Natural killer cell (primary cell): ENCODE data around the gene TIGAR. TPM values are rescaled to one million over a fixed set of nuclear protein-coding genes. Genes with fewer than 3 reads are reported as not detected.

ENCODE experiments used
- ATAC-seq, 3 donors: fragments of 150-1000 bp in 2 of 3; fragments of 200-7000 bp in 1 of 3; cut with Tn5 transposase; 1 replicate in 1 of 3; 2 replicates in 2 of 3; pipeline ENCODE4 v1.10.0; 2021; ENCODE audit warnings: mild to moderate bottlenecking in 2 of 3, moderate library complexity in 2 of 3
- DNase-seq, 2 donors: peaks; one replicate each; pipeline versions ENCODE4 v3.0.0 to v3.0.0-alpha.2; 2013 to 2021; ENCODE audit warnings: mixed read lengths in 1 of 2
- H3K27ac ChIP-seq: one replicate; pipeline ENCODE4 v1.5.1; 2013; ENCODE audit warnings: mild to moderate bottlenecking, low read length
- H3K27me3 ChIP-seq: one replicate; pipeline ENCODE4 v1.6.1; 2013; ENCODE audit warnings: low read length; ENCODE audit not compliant: control insufficient read depth, insufficient read depth
- H3K36me3 ChIP-seq: one replicate; pipeline ENCODE4 v1.6.1; 2013; ENCODE audit warnings: low read length; ENCODE audit not compliant: control insufficient read depth, insufficient read depth
- H3K4me1 ChIP-seq: one replicate; pipeline ENCODE4 v1.6.1; 2013; ENCODE audit warnings: low read length; ENCODE audit not compliant: control insufficient read depth, insufficient read depth
- H3K4me3 ChIP-seq: one replicate; pipeline ENCODE4 v1.5.1; 2013; ENCODE audit warnings: low read length
- H3K9me3 ChIP-seq: one replicate; pipeline ENCODE4 v1.6.1; 2013; ENCODE audit warnings: low read length; ENCODE audit not compliant: control insufficient read depth, insufficient read depth
- H3K27ac Mint-ChIP-seq, 2 donors: one replicate each; pipeline ENCODE4 v1.8.0; 2022; ENCODE audit warnings: mild to moderate bottlenecking in 2 of 2, mixed read lengths in 2 of 2, moderate library complexity in 1 of 2
- H3K27me3 Mint-ChIP-seq, 2 donors: one replicate each; pipeline ENCODE4 v1.8.0; 2022; ENCODE audit warnings: low read depth in 2 of 2, mixed read lengths in 2 of 2
- H3K36me3 Mint-ChIP-seq: one replicate; pipeline ENCODE4 v1.8.0; 2022; ENCODE audit warnings: mixed read lengths
- H3K4me1 Mint-ChIP-seq, 2 donors: one replicate each; pipeline ENCODE4 v1.8.0; 2022; ENCODE audit warnings: mixed read lengths in 2 of 2
- H3K4me3 Mint-ChIP-seq: one replicate; pipeline ENCODE4 v1.8.0; 2022; ENCODE audit warnings: mild to moderate bottlenecking, moderate library complexity, mixed read lengths
- H3K9me3 Mint-ChIP-seq, 2 donors: one replicate each; pipeline ENCODE4 v1.8.0; 2022; ENCODE audit warnings: mixed read lengths in 2 of 2
- CTCF ChIP-seq: fragments of 200-600 bp; IDR thresholded peaks from one replicate; pipeline ENCODE4 v1.8.0; 2022; ENCODE audit warnings: antibody characterized with exemption
- WGBS: methylation state at CpG from one replicate; pipeline ENCODE4 v1.1.7; 2013; ENCODE audit warnings: missing lambda C conversion rate; ENCODE audit not compliant: insufficient coverage; 5-methylcytosine and 5-hydroxymethylcytosine counted together
- intact Hi-C: fragments of 100-400 bp; cut with micrococcal nuclease; formaldehyde crosslinking; loops from one replicate; pipeline ENCODE4 v1.14.2; 2022
- total RNA-seq, 4 donors: library from RNA; stranded (reverse); fragments of 120-200 nt in 1 of 4; gene quantifications; one replicate each; pipeline versions ENCODE4 v1.2.3 to v1.2.4, GENCODE V29; 2013 to 2022

TIGAR gene
- total RNA-seq, 3 donors from 2014 or later (not counting 1 experiment from before 2014, with no cell fraction given), result 6.1 to 7.4 (median 7.3) TPM

DNA sequence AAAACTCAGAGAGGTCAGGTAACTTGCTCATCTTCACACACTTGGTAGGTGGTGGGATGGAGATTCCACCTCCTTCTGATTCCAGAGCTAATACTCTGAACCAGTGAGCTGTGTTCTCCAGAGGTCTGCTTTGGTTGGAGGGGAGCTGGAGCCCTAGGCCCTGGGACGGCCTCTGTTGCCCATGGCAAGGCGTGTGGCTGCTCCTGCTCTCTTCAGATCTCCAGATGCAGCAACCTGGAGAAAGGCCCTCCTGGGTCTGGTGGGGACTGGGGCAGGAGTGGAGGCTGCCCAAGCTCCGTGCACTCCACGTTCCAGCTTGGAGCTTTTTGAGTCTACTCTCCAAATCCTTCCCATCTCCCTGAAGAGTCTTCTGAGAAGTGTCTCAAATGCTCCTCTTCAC, 36.7 kb upstream of the TIGAR start:
- intact Hi-C loops, result no loop called here
- Histone ChIP-seq H3K4me3 (no peak overlapping the region), H3K27me3 (no peaks in the 10 kb centered on the region), H3K27ac (no peak overlapping the region), H3K36me3 (peaks cover 93% of the 10 kb centered on the region), H3K9me3 (no peaks in the 10 kb centered on the region), H3K4me1 (peaks cover 49% of the 10 kb centered on the region)
- Mint-ChIP-seq H3K27ac (peak overlapping the region; percentile 70 to 75), H3K9me3 (no peaks in the 10 kb centered on the region), H3K27me3 (no peaks in the 10 kb centered on the region), H3K4me3 (no peak overlapping the region), H3K4me1 (peaks cover 72 to 74% of the 10 kb centered on the region in 2 donors), H3K36me3 (peaks cover 11% of the 10 kb centered on the region)
- no peak for TF ChIP-seq CTCF
- DNase-seq, result no peak
- ATAC-seq, result no peak
- 96% methylated on average over 4 of the region's 4 CpGs for WGBS

DNA sequence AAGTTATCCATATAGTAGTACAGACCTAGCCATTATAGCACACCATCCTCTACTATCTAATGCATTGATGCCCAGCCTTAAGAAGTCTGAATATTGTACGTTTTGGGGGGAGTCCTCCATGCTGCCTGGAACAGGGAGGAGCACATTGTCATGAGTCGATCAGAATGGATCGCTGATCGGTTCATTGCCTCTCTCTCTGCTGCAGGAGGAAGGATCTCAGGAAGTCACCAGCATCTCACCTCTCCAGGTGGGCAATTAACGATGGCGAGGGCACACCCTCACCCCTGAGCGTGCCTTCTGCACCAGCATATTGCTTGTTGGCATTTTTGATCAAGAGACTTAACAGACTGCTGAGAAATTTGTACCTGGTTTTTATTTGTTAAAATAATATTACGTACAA, 35.9 kb upstream of the TIGAR start:
- 92% methylated on average over 7 of the region's 8 CpGs for WGBS
- Mint-ChIP-seq H3K27me3 (no peaks in the 10 kb centered on the region), H3K4me1 (peaks cover 64 to 77% of the 10 kb centered on the region in 2 donors), H3K4me3 (no peak overlapping the region), H3K9me3 (no peaks in the 10 kb centered on the region), H3K36me3 (peaks cover 11% of the 10 kb centered on the region), H3K27ac (peak overlapping the region; percentile 53 to 58)
- Histone ChIP-seq H3K27me3 (no peaks in the 10 kb centered on the region), H3K36me3 (peaks cover 93% of the 10 kb centered on the region), H3K4me3 (no peak overlapping the region), H3K27ac (no peak overlapping the region), H3K9me3 (no peaks in the 10 kb centered on the region), H3K4me1 (peaks cover 54% of the 10 kb centered on the region)
- ATAC-seq (no peak), DNase-seq (no peak)
- intact Hi-C loops, result no loop called here
- no peak for TF ChIP-seq CTCF

GRCh38 chr12:4286228-4286627, 34.8 kb upstream of the TIGAR start:
- TF ChIP-seq CTCF, result no peak
- ATAC-seq (no peak), DNase-seq (no peak)
- Histone ChIP-seq H3K9me3 (no peaks in the 10 kb centered on the region), H3K4me1 (peaks cover 48% of the 10 kb centered on the region), H3K27ac (no peak overlapping the region), H3K36me3 (peaks cover 93% of the 10 kb centered on the region), H3K27me3 (no peaks in the 10 kb centered on the region), H3K4me3 (no peak overlapping the region)
- WGBS, result 68% methylated on average over 12 of the region's 12 CpGs
- Mint-ChIP-seq H3K27me3 (no peaks in the 10 kb centered on the region), H3K9me3 (no peaks in the 10 kb centered on the region), H3K36me3 (peaks cover 17% of the 10 kb centered on the region), H3K4me3 (no peak overlapping the region), H3K27ac (peak overlapping the region; percentile 58 to 86), H3K4me1 (peaks cover 63 to 80% of the 10 kb centered on the region in 2 donors)
- intact Hi-C loops, result no loop called here

- no peaks in the 10 kb centered on the region for H3K9me3 Mint-ChIP-seq
- H3K36me3 ChIP-seq, result peaks cover 91% of the 10 kb centered on the region
- no peaks in the 10 kb centered on the region for H3K27me3 Mint-ChIP-seq
- DNase-seq (no peak), ATAC-seq (no peak)
- WGBS, result 92% methylated on average over 14 of the region's 14 CpGs
- H3K4me3 Mint-ChIP-seq, result no peak overlapping the region
- peaks cover 69 to 86% of the 10 kb centered on the region in 2 donors for H3K4me1 Mint-ChIP-seq
- no peaks in the 10 kb centered on the region for H3K27me3 ChIP-seq
- no peak for TF ChIP-seq CTCF
- intact Hi-C loops, result no loop called here
- peaks cover 45% of the 10 kb centered on the region for H3K4me1 ChIP-seq
- no peak overlapping the region for H3K4me3 ChIP-seq
- H3K9me3 ChIP-seq, result no peaks in the 10 kb centered on the region
- peak overlapping the region; percentile 58 to 86 for H3K27ac Mint-ChIP-seq
- H3K36me3 Mint-ChIP-seq, result peaks cover 23% of the 10 kb centered on the region
- H3K27ac ChIP-seq, result no peak overlapping the region
These were observed 34.2 kb upstream of the TIGAR start for GRCh38 chr12:4286771-4287317.
